RWPE2 (cell line): ENCODE measurements around the gene MCOLN1.

Experiments
- ATAC-seq: fragments of 200-7000 bp; cut with Tn5 transposase; 3 replicates; pipeline ENCODE4 v1.9.1; 2021; ENCODE audit warnings: low read depth
- DNase-seq: peaks from one replicate; pipeline ENCODE4 v3.0.0-alpha.2; 2020; ENCODE audit warnings: low spot score
- H3K27ac ChIP-seq: fragments of 450-650 bp; 2 replicates; pipeline ENCODE4 v1.5.1; 2017; ENCODE audit warnings: mild to moderate bottlenecking; ENCODE audit not compliant: poor library complexity, severe bottlenecking
- H3K27me3 ChIP-seq: fragments of 250-450 bp; sonication (Bioruptor Pico); 2 replicates; pipeline ENCODE4 v1.5.1; 2021; ENCODE audit warnings: mild to moderate bottlenecking, moderate library complexity; ENCODE audit not compliant: insufficient read depth, poor library complexity, severe bottlenecking
- H3K36me3 ChIP-seq: fragments of 250-450 bp; sonication (Bioruptor Pico); 2 replicates; pipeline ENCODE4 v1.5.1; 2020; ENCODE audit warnings: low read depth, mild to moderate bottlenecking, moderate library complexity
- H3K4me1 ChIP-seq: fragments of 250-450 bp; sonication (Bioruptor Pico); 2 replicates; pipeline ENCODE4 v1.5.1; 2021; ENCODE audit warnings: mild to moderate bottlenecking, moderate library complexity; ENCODE audit not compliant: insufficient read depth, poor library complexity, severe bottlenecking
- H3K4me3 ChIP-seq: fragments of 250-450 bp; sonication (Bioruptor Pico); 2 replicates; pipeline ENCODE4 v1.5.1; 2021; ENCODE audit warnings: mild to moderate bottlenecking, moderate library complexity; ENCODE audit not compliant: severe bottlenecking
- H3K9me3 ChIP-seq: fragments of 250-450 bp; sonication (Bioruptor Pico); 2 replicates; pipeline ENCODE4 v1.5.1; 2021; ENCODE audit warnings: mild to moderate bottlenecking, moderate library complexity; ENCODE audit not compliant: severe bottlenecking
- TF ChIP-seq, protein P1 (sequence below): fragments of 450-650 bp; IDR thresholded peaks from one replicate; pipeline ENCODE4 v1.5.1; 2017; ENCODE audit warnings: mild to moderate bottlenecking, moderate library complexity; ENCODE audit not compliant: poor library complexity, severe bottlenecking

MCOLN1 gene

DNA sequence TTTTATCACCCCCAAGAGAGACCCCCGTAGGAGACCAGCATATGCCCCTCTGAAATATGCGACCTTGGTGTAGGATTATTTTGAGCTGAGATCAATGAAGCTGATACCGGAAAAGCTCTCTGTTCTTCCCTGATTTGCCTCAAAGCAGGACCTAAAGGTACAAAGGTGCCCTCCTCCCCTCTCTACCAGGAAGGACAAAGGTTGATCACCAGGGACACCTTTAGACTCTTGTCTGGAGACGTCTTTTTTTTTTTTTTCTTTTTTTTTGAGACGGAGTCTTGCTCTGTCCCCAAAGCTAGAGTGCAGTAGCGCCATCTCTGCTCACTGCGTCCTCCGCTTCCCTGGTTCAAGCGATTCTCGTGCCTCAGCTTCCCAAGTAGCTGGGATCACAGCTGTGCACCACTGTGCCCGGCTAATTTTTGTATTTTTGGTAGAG, 32.8 kb upstream of the MCOLN1 start:
- no peak for ATAC-seq
- H3K4me3 ChIP-seq, result no peak overlapping the region
- no peaks in the 10 kb centered on the region for H3K27me3 ChIP-seq

DNA sequence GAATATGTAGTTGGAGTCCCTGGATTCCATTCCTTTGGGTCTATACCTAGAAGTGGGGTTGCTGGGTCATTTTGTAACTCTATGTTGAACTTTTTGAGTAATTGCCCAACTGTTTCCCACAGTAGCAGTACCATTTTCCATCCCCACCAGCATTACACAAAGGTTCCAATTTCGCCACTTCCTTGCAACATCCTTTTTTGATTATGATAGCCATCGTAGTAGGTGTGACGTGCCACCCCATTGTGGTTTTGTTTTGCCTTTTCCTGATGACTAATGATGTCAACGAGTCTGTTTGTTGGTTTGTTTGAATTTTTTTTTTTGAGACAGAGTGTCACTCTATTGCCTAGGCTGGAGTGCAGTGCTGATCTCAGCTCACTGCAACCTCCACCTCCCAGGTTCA, 30.3 kb upstream of the MCOLN1 start:
- Histone ChIP-seq H3K9me3 (no peaks in the 10 kb centered on the region), H3K27me3 (no peaks in the 10 kb centered on the region), H3K36me3 (no peaks in the 10 kb centered on the region), H3K4me3 (no peak overlapping the region), H3K27ac (no peak overlapping the region), H3K4me1 (peaks cover 8% of the 10 kb centered on the region)
- TF ChIP-seq, protein P1, sequence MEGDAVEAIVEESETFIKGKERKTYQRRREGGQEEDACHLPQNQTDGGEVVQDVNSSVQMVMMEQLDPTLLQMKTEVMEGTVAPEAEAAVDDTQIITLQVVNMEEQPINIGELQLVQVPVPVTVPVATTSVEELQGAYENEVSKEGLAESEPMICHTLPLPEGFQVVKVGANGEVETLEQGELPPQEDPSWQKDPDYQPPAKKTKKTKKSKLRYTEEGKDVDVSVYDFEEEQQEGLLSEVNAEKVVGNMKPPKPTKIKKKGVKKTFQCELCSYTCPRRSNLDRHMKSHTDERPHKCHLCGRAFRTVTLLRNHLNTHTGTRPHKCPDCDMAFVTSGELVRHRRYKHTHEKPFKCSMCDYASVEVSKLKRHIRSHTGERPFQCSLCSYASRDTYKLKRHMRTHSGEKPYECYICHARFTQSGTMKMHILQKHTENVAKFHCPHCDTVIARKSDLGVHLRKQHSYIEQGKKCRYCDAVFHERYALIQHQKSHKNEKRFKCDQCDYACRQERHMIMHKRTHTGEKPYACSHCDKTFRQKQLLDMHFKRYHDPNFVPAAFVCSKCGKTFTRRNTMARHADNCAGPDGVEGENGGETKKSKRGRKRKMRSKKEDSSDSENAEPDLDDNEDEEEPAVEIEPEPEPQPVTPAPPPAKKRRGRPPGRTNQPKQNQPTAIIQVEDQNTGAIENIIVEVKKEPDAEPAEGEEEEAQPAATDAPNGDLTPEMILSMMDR, result no peak
- DNase-seq (no peak), ATAC-seq (no peak)

More for the DNA sequence above, 32.8 kb upstream of the MCOLN1 start:
- TF ChIP-seq, protein P1, result no peak
- Histone ChIP-seq H3K36me3 (no peaks in the 10 kb centered on the region), H3K27ac (no peak overlapping the region), H3K4me1 (peaks cover 5% of the 10 kb centered on the region), H3K9me3 (no peaks in the 10 kb centered on the region)
- DNase-seq, result no peak

DNA sequence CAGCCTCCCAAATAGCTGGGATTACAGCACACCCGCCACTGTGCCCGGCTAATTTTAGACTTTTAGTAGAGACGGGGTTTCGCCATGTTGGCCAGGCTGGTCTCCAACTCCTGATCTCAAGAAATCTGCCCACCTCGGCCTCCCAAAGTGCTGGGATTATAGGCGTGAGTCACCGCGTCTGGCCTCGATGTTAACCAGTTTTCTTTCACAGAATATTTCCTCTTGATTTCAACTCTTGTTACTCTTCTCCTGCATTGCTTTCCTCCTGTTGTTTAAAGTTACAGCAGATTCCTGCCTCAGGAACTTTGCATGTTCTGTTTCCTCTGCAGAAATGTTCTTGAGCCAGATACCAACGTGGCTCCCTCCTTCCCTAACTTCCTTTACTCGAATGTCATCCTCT, 29.9 kb upstream of the MCOLN1 start:
- no peak overlapping the region for H3K4me3 ChIP-seq
- ATAC-seq (no peak), DNase-seq (no peak)

DNA sequence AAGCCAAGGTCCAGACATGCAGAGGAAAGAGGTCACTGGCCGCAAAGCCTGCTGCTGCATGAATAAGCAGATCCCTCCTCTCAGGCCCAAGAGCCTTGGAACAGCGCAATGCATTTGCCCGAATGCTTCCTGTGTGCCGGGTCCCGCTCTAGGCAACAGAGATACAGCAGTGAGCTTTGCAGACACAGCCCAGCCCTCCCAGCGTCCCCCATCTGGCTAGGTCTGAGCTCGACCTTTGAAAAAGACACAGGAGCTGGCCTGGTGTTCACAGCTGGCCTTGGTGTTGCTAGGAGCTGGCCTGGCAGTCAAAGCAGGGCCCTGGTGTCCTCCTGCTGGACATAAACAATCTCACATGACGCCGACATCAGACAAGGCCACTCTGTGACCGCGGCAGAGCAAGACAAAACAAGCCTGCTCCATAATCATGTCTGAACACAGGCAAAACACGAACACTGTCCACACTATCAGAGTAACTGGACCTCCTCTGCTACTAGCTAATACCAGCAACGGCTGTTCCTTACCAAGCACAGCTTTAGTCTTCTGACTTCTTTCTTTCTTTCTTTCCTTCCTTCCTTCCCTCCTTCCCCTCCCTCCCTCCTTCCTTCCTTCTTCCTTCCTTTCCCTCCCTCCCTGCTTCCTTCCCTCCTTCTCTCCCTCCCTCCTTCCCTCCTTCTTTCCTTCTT, 27.9 kb upstream of the MCOLN1 start:
- Histone ChIP-seq H3K27me3 (no peaks in the 10 kb centered on the region), H3K36me3 (no peaks in the 10 kb centered on the region), H3K4me1 (peaks cover 8% of the 10 kb centered on the region), H3K9me3 (no peaks in the 10 kb centered on the region), H3K4me3 (no peak overlapping the region), H3K27ac (peak overlapping the region; percentile 55)
- TF ChIP-seq, protein P1, result no peak
- ATAC-seq (peak; percentile 71), DNase-seq (no peak)

More for the DNA sequence above, 29.9 kb upstream of the MCOLN1 start:
- TF ChIP-seq, protein P1, result no peak
- Histone ChIP-seq H3K36me3 (no peaks in the 10 kb centered on the region), H3K9me3 (no peaks in the 10 kb centered on the region), H3K27ac (no peak overlapping the region), H3K27me3 (no peaks in the 10 kb centered on the region), H3K4me1 (peaks cover 8% of the 10 kb centered on the region)

DNA sequence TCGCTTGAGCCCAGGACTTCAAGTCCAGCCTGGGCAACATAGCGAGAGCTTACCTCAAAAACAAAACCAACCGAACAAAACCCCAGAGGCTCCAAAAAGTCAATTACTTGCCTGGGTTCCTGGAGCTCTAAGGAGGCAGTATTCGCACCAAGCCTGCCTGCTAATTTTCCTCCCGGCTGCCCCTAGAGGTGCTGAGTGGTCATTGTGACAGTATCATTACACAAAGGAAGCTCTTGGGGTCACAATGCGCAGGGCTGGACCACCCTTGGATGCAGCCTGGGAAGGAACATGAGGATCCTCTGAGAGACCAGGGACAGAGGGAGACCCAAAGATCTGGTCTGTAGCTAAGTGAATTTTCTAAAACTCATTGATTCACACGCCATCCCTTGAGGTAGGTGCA, 25.1 kb upstream of the MCOLN1 start:
- H3K27me3 ChIP-seq, result no peaks in the 10 kb centered on the region
- H3K4me1 ChIP-seq, result peaks cover 8% of the 10 kb centered on the region
- TF ChIP-seq, protein P1, result peak; percentile 27
- H3K36me3 ChIP-seq, result no peaks in the 10 kb centered on the region
- no peak overlapping the region for H3K27ac ChIP-seq
- no peaks in the 10 kb centered on the region for H3K9me3 ChIP-seq
- ATAC-seq (peak; percentile 20; the same call in 1 of the 3 replicates), DNase-seq (no peak)
- no peak overlapping the region for H3K4me3 ChIP-seq
